HG02642 (cell line): ENCODE results near the gene TAMM41.
A peak's percentile ranks its signal among the peaks of the same experiment; 100 is the strongest.
"Not testable (repeated sequence)": the region's sequence is repeated elsewhere in the genome, so short reads cannot be mapped to it uniquely, and the experiment has no call there.

Source experiments
- ATAC-seq: cut with Tn5 transposase; IDR thresholded peaks from one replicate; pipeline ENCODE4 v1.9.1; 2021; ENCODE audit warnings: mild to moderate bottlenecking; ENCODE audit not compliant: unreplicated experiment, poor library complexity

Gene TAMM41

GRCh38 chr3:11846281-11847266, at the start of gene TAMM41:
TSS of gene TAMM41 (minus strand) at chr3:11846885. CDS start at chr3:11846636, 249 bp downstream.
- peak; percentile 100 for ATAC-seq

- no peak for ATAC-seq
These were observed 32.2 kb upstream of the TAMM41 start for GRCh38 chr3:11878837-11879236.

- ATAC-seq: not testable (repeated sequence)
These were observed 28.0 kb upstream of the TAMM41 start for GRCh38 chr3:11874707-11875106.

- ATAC-seq: not testable (repeated sequence)
These were observed 17.1 kb upstream of the TAMM41 start for GRCh38 chr3:11863739-11864138.

- not testable (repeated sequence) for ATAC-seq
These were observed 15.9 kb upstream of the TAMM41 start for GRCh38 chr3:11862584-11862983.

- not testable (repeated sequence) for ATAC-seq
These were observed 15.5 kb upstream of the TAMM41 start for GRCh38 chr3:11862145-11862544.

- ATAC-seq: not testable (repeated sequence)
These were observed 13.5 kb upstream of the TAMM41 start for GRCh38 chr3:11860213-11860612.

GRCh38 chr3:11853450-11853849, 6.8 kb upstream of the TAMM41 start:
- ATAC-seq: no peak

- no peak for ATAC-seq
These were observed 3.3 kb upstream of the TAMM41 start for GRCh38 chr3:11850003-11850402.

GRCh38 chr3:11847607-11848006, 922 bp upstream of the TAMM41 start:
- ATAC-seq: no peak

- ATAC-seq: no peak
These were observed 1.0 kb downstream of the TAMM41 start for GRCh38 chr3:11845651-11846050.

- no peak for ATAC-seq
These were observed 1.8 kb downstream of the TAMM41 start for GRCh38 chr3:11844891-11845290.

GRCh38 chr3:11835028-11835639, 11.6 kb downstream of the TAMM41 start:
- ATAC-seq: no peak

- ATAC-seq: no peak
These were observed 13.4 kb downstream of the TAMM41 start for GRCh38 chr3:11832981-11833905.

- no peak for ATAC-seq
These were observed 17.3 kb downstream of the TAMM41 start for GRCh38 chr3:11829416-11829815.

GRCh38 chr3:11826628-11827265, 19.9 kb downstream of the TAMM41 start:
- no peak for ATAC-seq

GRCh38 chr3:11825301-11825700, 21.4 kb downstream of the TAMM41 start:
- ATAC-seq: no peak

GRCh38 chr3:11820531-11821041, 26.1 kb downstream of the TAMM41 start:
- ATAC-seq: peak; percentile 71

- ATAC-seq: no peak
These were observed 27.5 kb downstream of the TAMM41 start for GRCh38 chr3:11819146-11819689.
